Measurements from ENCODE around the gene SEMA3A. TPM values are rescaled to one million over a fixed set of nuclear protein-coding genes. Genes with fewer than 3 reads are reported as not detected.
A peak's percentile ranks its signal among the peaks of the same experiment; 100 is the strongest.

The SEMA3A gene
- total and polyA plus RNA-seq, 2 donors, result 12.9 to 24.3 TPM

GRCh38 chr7:84047085-84047484, 147.5 kb downstream of the SEMA3A start:
- Histone ChIP-seq H3K4me1 (ENCODE audit: insufficient read depth) (no peaks in the 10 kb centered on the region), H3K27ac (ENCODE audit: low read depth) (no peak overlapping the region), H3K4me3 (ENCODE audit: low read depth, low read length) (no peak overlapping the region), H3K36me3 (ENCODE audit: insufficient read depth) (no peaks in the 10 kb centered on the region)
- WGBS, result 57% methylated on average over 2 of the region's 2 CpGs
- DNase-seq (ENCODE audit: extremely low spot score), result no peak

- no peak for DNase-seq (ENCODE audit: extremely low spot score)
- no peak overlapping the region for H3K27ac ChIP-seq (ENCODE audit: low read depth)
- 83% methylated on average over 2 of the region's 2 CpGs for whole genome bisulfite sequencing
- no peaks in the 10 kb centered on the region for H3K36me3 ChIP-seq (ENCODE audit: insufficient read depth)
- H3K4me3 ChIP-seq (ENCODE audit: low read depth, low read length), result no peak overlapping the region
- H3K4me1 ChIP-seq (ENCODE audit: insufficient read depth), result no peaks in the 10 kb centered on the region
Measured at GRCh38 chr7:84044834-84045233, 149.8 kb downstream of the SEMA3A start.

GRCh38 chr7:84043661-84044191, 150.9 kb downstream of the SEMA3A start:
- Histone ChIP-seq H3K27ac (ENCODE audit: low read depth) (no peak overlapping the region), H3K4me3 (ENCODE audit: low read depth, low read length) (no peak overlapping the region), H3K4me1 (ENCODE audit: insufficient read depth) (no peaks in the 10 kb centered on the region), H3K36me3 (ENCODE audit: insufficient read depth) (no peaks in the 10 kb centered on the region)
- WGBS, result 28% methylated on average over 1 of the region's 1 CpG
- DNase-seq (ENCODE audit: extremely low spot score), result no peak

GRCh38 chr7:84042110-84042539, 152.5 kb downstream of the SEMA3A start:
- H3K4me1 ChIP-seq (ENCODE audit: insufficient read depth), result no peaks in the 10 kb centered on the region
- H3K4me3 ChIP-seq (ENCODE audit: low read depth, low read length), result no peak overlapping the region
- no peak for DNase-seq (ENCODE audit: extremely low spot score)
- H3K27ac ChIP-seq (ENCODE audit: low read depth), result no peak overlapping the region
- 81% methylated on average over 7 of the region's 7 CpGs for WGBS
- H3K36me3 ChIP-seq (ENCODE audit: insufficient read depth), result no peaks in the 10 kb centered on the region

GRCh38 chr7:84041649-84042048, 152.9 kb downstream of the SEMA3A start:
- Histone ChIP-seq H3K4me3 (ENCODE audit: low read depth, low read length) (no peak overlapping the region), H3K36me3 (ENCODE audit: insufficient read depth) (no peaks in the 10 kb centered on the region), H3K27ac (ENCODE audit: low read depth) (no peak overlapping the region), H3K4me1 (ENCODE audit: insufficient read depth) (no peaks in the 10 kb centered on the region)
- DNase-seq (ENCODE audit: extremely low spot score), result no peak
- WGBS, result 80% methylated on average over 5 of the region's 5 CpGs

- H3K4me3 ChIP-seq (ENCODE audit: low read depth, low read length), result no peak overlapping the region
- no peaks in the 10 kb centered on the region for H3K4me1 ChIP-seq (ENCODE audit: insufficient read depth)
- H3K36me3 ChIP-seq (ENCODE audit: insufficient read depth), result no peaks in the 10 kb centered on the region
- H3K27ac ChIP-seq (ENCODE audit: low read depth), result no peak overlapping the region
- WGBS, result 90% methylated on average over 3 of the region's 3 CpGs
- no peak for DNase-seq (ENCODE audit: extremely low spot score)
Measured at GRCh38 chr7:84040355-84040754, 154.2 kb downstream of the SEMA3A start.

GRCh38 chr7:84039432-84039831, 155.2 kb downstream of the SEMA3A start:
- H3K4me3 ChIP-seq (ENCODE audit: low read depth, low read length), result no peak overlapping the region

GRCh38 chr7:84027678-84028077, 166.9 kb downstream of the SEMA3A start:
- DNase-seq (ENCODE audit: extremely low spot score), result no peak
- Histone ChIP-seq H3K4me1 (ENCODE audit: insufficient read depth) (no peaks in the 10 kb centered on the region), H3K27ac (ENCODE audit: low read depth) (no peak overlapping the region), H3K4me3 (ENCODE audit: low read depth, low read length) (no peak overlapping the region), H3K36me3 (ENCODE audit: insufficient read depth) (no peaks in the 10 kb centered on the region)
- WGBS, result 97% methylated on average over 3 of the region's 3 CpGs

More at GRCh38 chr7:84039432-84039831, 155.2 kb downstream of the SEMA3A start:
- H3K27ac ChIP-seq (ENCODE audit: low read depth), result no peak overlapping the region
- no peak for DNase-seq (ENCODE audit: extremely low spot score)
- H3K4me1 ChIP-seq (ENCODE audit: insufficient read depth), result no peaks in the 10 kb centered on the region
- H3K36me3 ChIP-seq (ENCODE audit: insufficient read depth), result no peaks in the 10 kb centered on the region

- H3K27ac ChIP-seq (ENCODE audit: low read depth), result no peak overlapping the region
- H3K36me3 ChIP-seq (ENCODE audit: insufficient read depth), result no peaks in the 10 kb centered on the region
- H3K4me1 ChIP-seq (ENCODE audit: insufficient read depth), result no peaks in the 10 kb centered on the region
- H3K4me3 ChIP-seq (ENCODE audit: low read depth, low read length), result no peak overlapping the region
- WGBS, result 20% methylated on average over 3 of the region's 3 CpGs
- DNase-seq (ENCODE audit: extremely low spot score), result peak; percentile 45
Measured at GRCh38 chr7:84025332-84025927, 169.2 kb downstream of the SEMA3A start.

GRCh38 chr7:84022684-84023308, 171.8 kb downstream of the SEMA3A start:
- H3K4me1 ChIP-seq (ENCODE audit: insufficient read depth), result no peaks in the 10 kb centered on the region
- H3K27ac ChIP-seq (ENCODE audit: low read depth), result no peak overlapping the region
- H3K36me3 ChIP-seq (ENCODE audit: insufficient read depth), result no peaks in the 10 kb centered on the region
- WGBS, result 55% methylated on average over 5 of the region's 5 CpGs
- no peak for DNase-seq (ENCODE audit: extremely low spot score)
- H3K4me3 ChIP-seq (ENCODE audit: low read depth, low read length), result no peak overlapping the region

GRCh38 chr7:84022009-84022408, 172.6 kb downstream of the SEMA3A start:
- Histone ChIP-seq H3K4me3 (ENCODE audit: low read depth, low read length) (no peak overlapping the region), H3K36me3 (ENCODE audit: insufficient read depth) (no peaks in the 10 kb centered on the region), H3K4me1 (ENCODE audit: insufficient read depth) (no peaks in the 10 kb centered on the region), H3K27ac (ENCODE audit: low read depth) (no peak overlapping the region)
- no peak for DNase-seq (ENCODE audit: extremely low spot score)
- 82% methylated on average over 2 of the region's 2 CpGs for WGBS

- no peaks in the 10 kb centered on the region for H3K4me1 ChIP-seq (ENCODE audit: insufficient read depth)
- H3K27ac ChIP-seq (ENCODE audit: low read depth), result no peak overlapping the region
- 37% methylated on average over 6 of the region's 6 CpGs for WGBS
- H3K4me3 ChIP-seq (ENCODE audit: low read depth, low read length), result no peak overlapping the region
- no peak for DNase-seq (ENCODE audit: extremely low spot score)
- H3K36me3 ChIP-seq (ENCODE audit: insufficient read depth), result no peaks in the 10 kb centered on the region
Measured at GRCh38 chr7:84021292-84021908, 173.2 kb downstream of the SEMA3A start.

- H3K27ac ChIP-seq (ENCODE audit: low read depth), result no peak overlapping the region
- no peaks in the 10 kb centered on the region for H3K4me1 ChIP-seq (ENCODE audit: insufficient read depth)
- no peak overlapping the region for H3K4me3 ChIP-seq (ENCODE audit: low read depth, low read length)
- no peak for DNase-seq (ENCODE audit: extremely low spot score)
- no peaks in the 10 kb centered on the region for H3K36me3 ChIP-seq (ENCODE audit: insufficient read depth)
- WGBS, result 59% methylated on average over 2 of the region's 2 CpGs
Measured at GRCh38 chr7:84017651-84018050, 176.9 kb downstream of the SEMA3A start.

GRCh38 chr7:84013616-84014240, 180.9 kb downstream of the SEMA3A start:
- no peak for DNase-seq (ENCODE audit: extremely low spot score)
- no peak overlapping the region for H3K27ac ChIP-seq (ENCODE audit: low read depth)
- no peaks in the 10 kb centered on the region for H3K4me1 ChIP-seq (ENCODE audit: insufficient read depth)
- H3K4me3 ChIP-seq (ENCODE audit: low read depth, low read length), result no peak overlapping the region
- 93% methylated on average over 6 of the region's 6 CpGs for WGBS
- no peaks in the 10 kb centered on the region for H3K36me3 ChIP-seq (ENCODE audit: insufficient read depth)
